Ishikawa (cell line): ENCODE data around the gene TTC31.
A peak's percentile ranks its signal among the peaks of the same experiment; 100 is the strongest.

Source experiments
- CEBPB ChIP-seq: IDR thresholded peaks from 2 replicates; pipeline ENCODE4 v1.6.1; 2012
- CREB1 ChIP-seq: IDR thresholded peaks from 2 replicates; pipeline ENCODE4 v1.6.1; 2012; ENCODE audit warnings: low read depth
- EGR1 ChIP-seq: IDR thresholded peaks from 2 replicates; pipeline ENCODE4 v1.6.1; 2012
- EP300 ChIP-seq: IDR thresholded peaks from 2 replicates; pipeline ENCODE4 v1.6.1; 2012; ENCODE audit warnings: borderline replicate concordance
- FOXM1 ChIP-seq: IDR thresholded peaks from 2 replicates; pipeline ENCODE4 v1.6.1; 2012; ENCODE audit warnings: low read depth, borderline replicate concordance
- MAX ChIP-seq: IDR thresholded peaks from 2 replicates; pipeline ENCODE4 v1.6.1; 2012
- NFIC ChIP-seq: IDR thresholded peaks from 2 replicates; pipeline ENCODE4 v1.6.1; 2012
- RAD21 ChIP-seq: IDR thresholded peaks from 2 replicates; pipeline ENCODE4 v1.6.1; 2012; ENCODE audit warnings: low read depth
- REST ChIP-seq: IDR thresholded peaks from 2 replicates; pipeline ENCODE4 v1.6.1; 2012; ENCODE audit warnings: low read depth, mild to moderate bottlenecking
- TAF1 ChIP-seq: IDR thresholded peaks from 2 replicates; pipeline ENCODE4 v1.6.1; 2012; ENCODE audit warnings: low read depth, mild to moderate bottlenecking
- TCF12 ChIP-seq: IDR thresholded peaks from 2 replicates; pipeline ENCODE4 v1.6.1; 2012; ENCODE audit warnings: low read depth
- TEAD4 ChIP-seq: IDR thresholded peaks from 2 replicates; pipeline ENCODE4 v1.6.1; 2012
- USF1 ChIP-seq: IDR thresholded peaks from 2 replicates; pipeline ENCODE4 v1.6.1; 2012
- YY1 ChIP-seq: IDR thresholded peaks from 2 replicates; pipeline ENCODE4 v1.6.1; 2012; ENCODE audit warnings: low read depth
- ZBTB7A ChIP-seq: IDR thresholded peaks from 2 replicates; pipeline ENCODE4 v1.6.1; 2012; ENCODE audit warnings: low read depth

TTC31 gene

GRCh38 chr2:74504591-74504990 lies 21.7 kb downstream of the TTC31 start:
- TF ChIP-seq ZBTB7A (no peak), NFIC (no peak), EGR1 (no peak), TCF12 (no peak), TEAD4 (no peak), REST (no peak), EP300 (no peak), RAD21 (no peak), FOXM1 (no peak), CEBPB (no peak), TAF1 (no peak), CREB1 (no peak), USF1 (no peak), YY1 (no peak)

- TF ChIP-seq FOXM1: no peak
- TF ChIP-seq MAX: no peak
- TF ChIP-seq CREB1: no peak
- no peak for TF ChIP-seq REST
- no peak for TF ChIP-seq CEBPB
Measured at GRCh38 chr2:74505448-74506246, 22.8 kb downstream of the TTC31 start.

GRCh38 chr2:74507145-74507925 lies 24.5 kb downstream of the TTC31 start, which contains the start of gene PCGF1:
PCGF1 (minus strand) TSS chr2:74507695; CDS start chr2:74507668, 27 bp downstream.
- TF ChIP-seq EP300: no peak
- TF ChIP-seq USF1: peak; percentile 86
- peak; percentile 71; the same call in 1 of the 2 replicates for TF ChIP-seq TCF12
- peak; percentile 51; the same call in 1 of the 2 replicates for TF ChIP-seq CEBPB
- TF ChIP-seq NFIC: peak; percentile 33; the same call in 1 of the 2 replicates
- TF ChIP-seq MAX: peak; percentile 80
- 0 out of 2 replicates have a peak, but pooled peaks have one; percentile 56 for TF ChIP-seq EGR1
- TF ChIP-seq CREB1: no peak
- no peak for TF ChIP-seq TEAD4
- TF ChIP-seq TAF1: peak; percentile 86
- TF ChIP-seq REST: no peak
- TF ChIP-seq FOXM1: no peak
- no peak; the same call in none of the 2 replicates for TF ChIP-seq ZBTB7A
- peak; percentile 95 for TF ChIP-seq YY1
- TF ChIP-seq RAD21: no peak

GRCh38 chr2:74507926-74508520 lies 25.1 kb downstream of the TTC31 start:
- no peak for TF ChIP-seq FOXM1
- peak; percentile 95 for TF ChIP-seq ZBTB7A
